GM12878 (cell line): ENCODE results near the gene TBX4. TPM values are rescaled to one million over a fixed set of nuclear protein-coding genes. Genes with fewer than 3 reads are reported as not detected.
A peak's percentile ranks its signal among the peaks of the same experiment; 100 is the strongest.

ENCODE experiments used
- CBFB ChIP-seq: IDR thresholded peaks from 2 replicates; pipeline ENCODE4 v1.6.1; 2016; ENCODE audit warnings: antibody characterized with exemption, low read depth
- CBX5 ChIP-seq: sonication (generic); IDR thresholded peaks from 2 replicates; pipeline ENCODE4 v1.6.1; 2016; ENCODE audit warnings: low read depth, moderate library complexity, mild to moderate bottlenecking, inconsistent platforms
- CHD1 ChIP-seq: IDR thresholded peaks from 2 replicates; pipeline ENCODE4 v1.6.1; 2012; ENCODE audit warnings: low read depth, low read length, improper control_type of control experiment
- CREM ChIP-seq: IDR thresholded peaks from 2 replicates; pipeline ENCODE4 v1.6.1; 2014; ENCODE audit warnings: antibody characterized with exemption, low read depth
- CTCF ChIP-seq, 3 experiments: IDR thresholded peaks in 2 of 3; conservative IDR thresholded peaks in 1 of 3; 2 replicates each; pipeline ENCODE4 v1.5.1; 2011; ENCODE audit warnings: low read depth in 3 of 3, low read length in 3 of 3, mild to moderate bottlenecking in 3 of 3, control low read depth in 2 of 3, moderate library complexity in 2 of 3, inconsistent platforms in 1 of 3, mixed read lengths in 1 of 3; ENCODE audit not compliant: control insufficient read depth in 2 of 3, insufficient read depth in 1 of 3; ENCODE audit errors: extremely low read depth in 1 of 3
- ESRRA ChIP-seq: IDR thresholded peaks from 2 replicates; pipeline ENCODE4 v1.6.1; 2012; ENCODE audit warnings: mild to moderate bottlenecking, low read length, improper control_type of control experiment
- EZH2 ChIP-seq: IDR thresholded peaks from 2 replicates; pipeline ENCODE4 v1.6.1; 2012; ENCODE audit warnings: low read depth, mild to moderate bottlenecking, control low read depth, inconsistent platforms, low read length, borderline replicate concordance; ENCODE audit not compliant: control insufficient read depth
- IRF4 ChIP-seq: IDR thresholded peaks from 2 replicates; pipeline ENCODE4 v1.6.1; 2011; ENCODE audit warnings: low read depth, low read length
- MXI1 ChIP-seq: fragments of 150-350 bp; IDR thresholded peaks from 2 replicates; pipeline ENCODE4 v1.6.1; 2011; ENCODE audit warnings: low read depth, mild to moderate bottlenecking, inconsistent platforms, low read length, improper control_type of control experiment
- NKRF ChIP-seq: fragments of 450-650 bp; conservative IDR thresholded peaks from 2 replicates; pipeline ENCODE4 v1.6.1; 2017; ENCODE audit warnings: mild to moderate bottlenecking, moderate library complexity
- POLR2A ChIP-seq: IDR thresholded peaks from 2 replicates; pipeline ENCODE4 v1.6.1; 2011; ENCODE audit warnings: low read depth, mild to moderate bottlenecking, low read length
- RAD21 ChIP-seq: IDR thresholded peaks from 2 replicates; pipeline ENCODE4 v1.6.1; 2011; ENCODE audit warnings: mild to moderate bottlenecking, low read depth, low read length, moderate library complexity; ENCODE audit not compliant: insufficient read depth
- RELA ChIP-seq: fragments of 450-650 bp; IDR thresholded peaks from 2 replicates; pipeline ENCODE4 v1.8.0; 2014; ENCODE audit warnings: borderline replicate concordance; ENCODE audit not compliant: partially characterized antibody
- RUNX3 ChIP-seq: IDR thresholded peaks from 2 replicates; pipeline ENCODE4 v1.6.1; 2012; ENCODE audit warnings: low read length, inconsistent platforms
- ZZZ3 ChIP-seq: IDR thresholded peaks from 2 replicates; pipeline ENCODE4 v1.6.1; 2011; ENCODE audit warnings: low read depth; ENCODE audit not compliant: control insufficient read depth, insufficient read length
- polyA plus RNA-seq, 11 experiments: library from polyadenylated mRNA; depleted of rRNA in 4 of 11; unstranded in 6 of 11; stranded (reverse) in 5 of 11; fragments of >200 nt; fragmentation: Nextera tagmentation in 4 of 11; fragmentation: Illumina TruSeq in 1 of 11; extraction: Ambion mirVana in 4 of 11; extraction: Trizol in 1 of 11; gene quantifications; 1 replicate in 1 of 11; 2 replicates in 10 of 11; pipeline versions ENCODE4 v1.2.1 to v1.2.3, GENCODE V29; 2011 to 2016; ENCODE audit warnings: inconsistent platforms in 2 of 11, missing spikeins in 2 of 11, low read depth in 1 of 11
- total RNA-seq, 4 experiments: library from RNA; depleted of rRNA in 3 of 4; stranded (reverse); fragments of >200 nt in 3 of 4; fragmentation: Illumina TruSeq in 1 of 4; extraction: Trizol in 1 of 4; gene quantifications; 2 replicates each; pipeline versions ENCODE4 v1.2.1 to v1.2.3, GENCODE V29; 2013 to 2021

The TBX4 gene
- total and polyA plus RNA-seq, 10 of the 15 experiments (the other 5 are each of a cell fraction or from before 2014, with no cell fraction given), result 0.01 TPM; not detected in 9

GRCh38 chr17:61409301-61410112 lies 42.7 kb upstream of the TBX4 start (continued):
- TF ChIP-seq EZH2 (0 out of 2 replicates have a peak, but pooled peaks have one; percentile 43), IRF4 (no peak), RUNX3 (no peak), RAD21 (0 out of 2 replicates have a peak, but pooled peaks have one; percentile 5), ESRRA (no peak), CREM (no peak), ZZZ3 (no peak), CTCF (IDR thresholded peaks at IDR 0.05 in 2 of 3, conservative IDR thresholded peaks at IDR 0.05 in 1 of 3; ENCODE audit: control insufficient read depth in 2 of 3, extremely low read depth in 1 of 3, insufficient read depth in 1 of 3, low read depth in 3 of 3, low read length in 3 of 3) (peak; percentile 35 to 43 (median 38); a peak in 3 of 6 replicates), RELA (no peak), MXI1 (no peak), NKRF (no peak), CBFB (no peak), POLR2A (no peak), CHD1 (no peak), CBX5 (no peak)
